Measurements from ENCODE around the gene RAB18.

RAB18 gene

GRCh38 chr10:27535317-27535716 lies 31.2 kb downstream of the RAB18 start:
- TF ChIP-seq CTCF (IDR thresholded peaks at IDR 0.05; ENCODE audit: insufficient read depth, low read length, poor library complexity, severe bottlenecking) = no peak
- TF ChIP-seq EZH2phosphoT487 (conservative IDR thresholded peaks at IDR 0.05; ENCODE audit: low read length) = no peak
- H3K9me2 ChIP-seq (replicated peaks; ENCODE audit: insufficient read depth, low read length) = no peaks in the 10 kb centered on the region
- no peak overlapping the region for H3K9ac ChIP-seq (ENCODE audit: low read length)
- no peaks in the 10 kb centered on the region for H3K27me3 ChIP-seq (ENCODE audit: low read length)
- peaks cover 3% of the 10 kb centered on the region; the same call in 1 of the 2 replicates for H4K20me1 ChIP-seq (ENCODE audit: low read depth, low read length)
- no peaks in the 10 kb centered on the region for H3K9me3 ChIP-seq (ENCODE audit: insufficient read depth, low read length)
- H2AFZ ChIP-seq (ENCODE audit: low read depth, low read length, severe bottlenecking) = no peak overlapping the region
- peaks cover 7% of the 10 kb centered on the region for H3K79me2 ChIP-seq (ENCODE audit: insufficient read depth, low read length)
- H3K4me2 ChIP-seq (ENCODE audit: low read depth, low read length, poor library complexity, severe bottlenecking) = no peak overlapping the region
- H3F3A ChIP-seq (ENCODE audit: insufficient read depth) = no peaks in the 10 kb centered on the region
- H3K36me3 ChIP-seq (ENCODE audit: low read length) = peaks cover 28% of the 10 kb centered on the region
- no peak overlapping the region for H3K27ac ChIP-seq (ENCODE audit: low read depth, low read length)
- H3K4me3 ChIP-seq (ENCODE audit: insufficient read depth, low read length, poor library complexity, severe bottlenecking) = no peak overlapping the region

- no peak overlapping the region for H2AFZ ChIP-seq (ENCODE audit: low read depth, low read length, severe bottlenecking)
- H3K27ac ChIP-seq (ENCODE audit: low read depth, low read length) = no peak overlapping the region
- peaks cover 28% of the 10 kb centered on the region for H3K36me3 ChIP-seq (ENCODE audit: low read length)
These were observed 32.3 kb downstream of the RAB18 start for GRCh38 chr10:27536437-27536836.

GRCh38 chr10:27537166-27537565 lies 33.1 kb downstream of the RAB18 start:
- no peak overlapping the region for H3K9ac ChIP-seq (ENCODE audit: low read length)
- H3K9me3 ChIP-seq (ENCODE audit: insufficient read depth, low read length) = no peaks in the 10 kb centered on the region
- no peaks in the 10 kb centered on the region for H3K27me3 ChIP-seq (ENCODE audit: low read length)
- TF ChIP-seq CTCF (IDR thresholded peaks at IDR 0.05; ENCODE audit: insufficient read depth, low read length, poor library complexity, severe bottlenecking) = no peak
- no peak for TF ChIP-seq EZH2phosphoT487 (conservative IDR thresholded peaks at IDR 0.05; ENCODE audit: low read length)
- no peaks in the 10 kb centered on the region for H3K79me2 ChIP-seq (ENCODE audit: insufficient read depth, low read length)
- H3K4me3 ChIP-seq (ENCODE audit: insufficient read depth, low read length, poor library complexity, severe bottlenecking) = no peak overlapping the region
- H3K27ac ChIP-seq (ENCODE audit: low read depth, low read length) = no peak overlapping the region
- peaks cover 24% of the 10 kb centered on the region for H3K36me3 ChIP-seq (ENCODE audit: low read length)
- H4K20me1 ChIP-seq (ENCODE audit: low read depth, low read length) = peaks cover 3% of the 10 kb centered on the region; the same call in 1 of the 2 replicates
- no peaks in the 10 kb centered on the region for H3F3A ChIP-seq (ENCODE audit: insufficient read depth)
- no peaks in the 10 kb centered on the region for H3K9me2 ChIP-seq (replicated peaks; ENCODE audit: insufficient read depth, low read length)
- H3K4me2 ChIP-seq (ENCODE audit: low read depth, low read length, poor library complexity, severe bottlenecking) = no peak overlapping the region
- H2AFZ ChIP-seq (ENCODE audit: low read depth, low read length, severe bottlenecking) = no peak overlapping the region

More at GRCh38 chr10:27536437-27536836, 32.3 kb downstream of the RAB18 start:
- no peaks in the 10 kb centered on the region for H3F3A ChIP-seq (ENCODE audit: insufficient read depth)
- H3K79me2 ChIP-seq (ENCODE audit: insufficient read depth, low read length) = no peaks in the 10 kb centered on the region; the same call in 1 of the 2 replicates
- TF ChIP-seq EZH2phosphoT487 (conservative IDR thresholded peaks at IDR 0.05; ENCODE audit: low read length) = no peak
- TF ChIP-seq CTCF (IDR thresholded peaks at IDR 0.05; ENCODE audit: insufficient read depth, low read length, poor library complexity, severe bottlenecking) = no peak
- H3K9me2 ChIP-seq (replicated peaks; ENCODE audit: insufficient read depth, low read length) = no peaks in the 10 kb centered on the region
- no peak overlapping the region for H3K4me3 ChIP-seq (ENCODE audit: insufficient read depth, low read length, poor library complexity, severe bottlenecking)
- no peak overlapping the region for H3K9ac ChIP-seq (ENCODE audit: low read length)
- H3K9me3 ChIP-seq (ENCODE audit: insufficient read depth, low read length) = no peaks in the 10 kb centered on the region
- no peak overlapping the region for H3K4me2 ChIP-seq (ENCODE audit: low read depth, low read length, poor library complexity, severe bottlenecking)
- peaks cover 3% of the 10 kb centered on the region; the same call in 1 of the 2 replicates for H4K20me1 ChIP-seq (ENCODE audit: low read depth, low read length)
- no peaks in the 10 kb centered on the region for H3K27me3 ChIP-seq (ENCODE audit: low read length)
